Peyer's patch (tissue), 4 donors: ENCODE data around the gene DYNLL1.

Source experiments
- POLR2A ChIP-seq, 2 donors: fragments of 450-650 bp; IDR thresholded peaks; one replicate each; pipeline ENCODE4 v1.5.1; 2017; ENCODE audit warnings: antibody characterized with exemption in 2 of 2, mild to moderate bottlenecking in 2 of 2, moderate library complexity in 2 of 2
- TF ChIP-seq, protein P1 (sequence below), 6 experiments: fragments of 450-650 bp in 4 of 6; fragments of 200-600 bp in 2 of 6; sonication (generic) in 1 of 6; IDR thresholded peaks; one replicate each; pipeline ENCODE4 v1.5.1; 2017 to 2019; ENCODE audit warnings: antibody characterized with exemption in 6 of 6, mild to moderate bottlenecking in 3 of 6, moderate library complexity in 1 of 6

GRCh38 chr12:120453977-120454376 lies 41.9 kb upstream of the DYNLL1 start:
- TF ChIP-seq, protein P1, sequence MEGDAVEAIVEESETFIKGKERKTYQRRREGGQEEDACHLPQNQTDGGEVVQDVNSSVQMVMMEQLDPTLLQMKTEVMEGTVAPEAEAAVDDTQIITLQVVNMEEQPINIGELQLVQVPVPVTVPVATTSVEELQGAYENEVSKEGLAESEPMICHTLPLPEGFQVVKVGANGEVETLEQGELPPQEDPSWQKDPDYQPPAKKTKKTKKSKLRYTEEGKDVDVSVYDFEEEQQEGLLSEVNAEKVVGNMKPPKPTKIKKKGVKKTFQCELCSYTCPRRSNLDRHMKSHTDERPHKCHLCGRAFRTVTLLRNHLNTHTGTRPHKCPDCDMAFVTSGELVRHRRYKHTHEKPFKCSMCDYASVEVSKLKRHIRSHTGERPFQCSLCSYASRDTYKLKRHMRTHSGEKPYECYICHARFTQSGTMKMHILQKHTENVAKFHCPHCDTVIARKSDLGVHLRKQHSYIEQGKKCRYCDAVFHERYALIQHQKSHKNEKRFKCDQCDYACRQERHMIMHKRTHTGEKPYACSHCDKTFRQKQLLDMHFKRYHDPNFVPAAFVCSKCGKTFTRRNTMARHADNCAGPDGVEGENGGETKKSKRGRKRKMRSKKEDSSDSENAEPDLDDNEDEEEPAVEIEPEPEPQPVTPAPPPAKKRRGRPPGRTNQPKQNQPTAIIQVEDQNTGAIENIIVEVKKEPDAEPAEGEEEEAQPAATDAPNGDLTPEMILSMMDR (IDR thresholded peaks at IDR 0.05) = peak; percentile 33 to 65 (median 56)
- TF ChIP-seq POLR2A (IDR thresholded peaks at IDR 0.05) = no peak
